ENCODE results near the gene DVL1. TPM values are rescaled to one million over a fixed set of nuclear protein-coding genes. Genes with fewer than 3 reads are reported as not detected.

DVL1 gene
- total RNA-seq, 4 donors from 2014 or later = 130 to 191 (median 144) TPM

GRCh38 chr1:1345384-1345783 lies 3.8 kb downstream of the DVL1 start:
- Histone ChIP-seq H3K27ac (peak overlapping the region in 3 of 4 donors; percentile 60 to 91 (median 72)), H3K27me3 (no peaks in the 10 kb centered on the region), H3K36me3 (peaks cover 0 to 19% (median 0%) of the 10 kb centered on the region in 3 donors), H3K9me3 (no peaks in the 10 kb centered on the region), H3K4me1 (peaks cover 0 to 63% (median 45%) of the 10 kb centered on the region in 4 donors), H3K4me3 (peak overlapping the region in 1 of 4 donors; percentile 19)
- no peak for DNase-seq (ENCODE audit: low spot score in 2 of 2)
- no peak for TF ChIP-seq CTCF (IDR thresholded peaks at IDR 0.05)
- no peak for TF ChIP-seq EP300 (IDR thresholded peaks at IDR 0.05)
- TF ChIP-seq POLR2A (IDR thresholded peaks at IDR 0.05) = no peak
- 27 to 42% methylated on average over 8 to 13 of the region's 16 CpGs for WGBS, 2 donors

- TF ChIP-seq POLR2A (IDR thresholded peaks at IDR 0.05) (no peak), CTCF (IDR thresholded peaks at IDR 0.05) (peak in 3 of 5 experiments; percentile 13 to 30 (median 20))
- Histone ChIP-seq H3K9me3 (no peaks in the 10 kb centered on the region), H3K36me3 (peaks cover 0 to 25% (median 0%) of the 10 kb centered on the region in 3 donors), H3K27me3 (no peaks in the 10 kb centered on the region), H3K4me1 (peaks cover 0 to 63% (median 45%) of the 10 kb centered on the region in 4 donors), H3K27ac (peak overlapping the region in 3 of 4 donors; percentile 60 to 91 (median 72)), H3K4me3 (peak overlapping the region in 1 of 4 donors; percentile 19)
- WGBS, 2 donors = 63 to 80% methylated on average over 3 to 12 of the region's 15 CpGs
- no peak for DNase-seq (ENCODE audit: low spot score in 2 of 2)
These were observed 4.4 kb downstream of the DVL1 start for GRCh38 chr1:1344655-1345361.

- Histone ChIP-seq H3K4me1 (peaks cover 0 to 63% (median 45%) of the 10 kb centered on the region in 4 donors), H3K27ac (peak overlapping the region in 3 of 4 donors; percentile 60 to 91 (median 72)), H3K4me3 (no peak overlapping the region), H3K9me3 (no peaks in the 10 kb centered on the region), H3K27me3 (no peaks in the 10 kb centered on the region), H3K36me3 (peaks cover 0 to 34% (median 3%) of the 10 kb centered on the region in 3 donors)
- no peak for DNase-seq (ENCODE audit: low spot score in 2 of 2)
- WGBS, 2 donors = 75 to 83% methylated on average over 8 to 16 of the region's 24 CpGs
- TF ChIP-seq CTCF (IDR thresholded peaks at IDR 0.05) = no peak
- no peak for TF ChIP-seq EP300 (IDR thresholded peaks at IDR 0.05)
These were observed 5.3 kb downstream of the DVL1 start for GRCh38 chr1:1343811-1344421.

- Histone ChIP-seq H3K27me3 (no peaks in the 10 kb centered on the region), H3K36me3 (peaks cover 0 to 46% (median 14%) of the 10 kb centered on the region in 3 donors), H3K4me3 (no peak overlapping the region), H3K4me1 (peaks cover 0 to 55% (median 37%) of the 10 kb centered on the region in 4 donors), H3K27ac (peak overlapping the region in 1 of 4 donors; percentile 27), H3K9me3 (no peaks in the 10 kb centered on the region)
- no peak for DNase-seq (ENCODE audit: low spot score in 2 of 2)
- TF ChIP-seq CTCF (IDR thresholded peaks at IDR 0.05) (no peak), EP300 (IDR thresholded peaks at IDR 0.05) (no peak), POLR2A (IDR thresholded peaks at IDR 0.05) (no peak)
- WGBS, 2 donors = 71 to 83% methylated on average over 16 to 17 of the region's 18 CpGs
These were observed 6.6 kb downstream of the DVL1 start for GRCh38 chr1:1342584-1343115.

Data from tibial nerve (tissue), 4 donors.